Keratinocyte (primary cell): ENCODE data around the gene NOTCH1. TPM values are rescaled to one million over a fixed set of nuclear protein-coding genes. Genes with fewer than 3 reads are reported as not detected.

Experiments
- DNase-seq: peaks from one replicate; pipeline ENCODE4 v3.0.0-alpha.2; 2011; ENCODE audit warnings: low read depth, missing footprints, low spot score
- FAIRE-seq: peaks from 2 replicates; lab custom pipeline; 2011; peaks lifted over from hg19 to GRCh38; lab: Jason Lieb, UNC
- H2AFZ ChIP-seq: 2 replicates; pipeline ENCODE4 v1.6.0; 2012; ENCODE audit warnings: low read length, control low read depth, inconsistent platforms; ENCODE audit not compliant: control insufficient read depth
- H3K27ac ChIP-seq: 2 replicates; pipeline ENCODE4 v1.5.1; 2011; ENCODE audit warnings: low read length; ENCODE audit not compliant: control insufficient read depth, insufficient read depth
- H3K27me3 ChIP-seq: 3 replicates; pipeline ENCODE4 v1.6.0; 2011; ENCODE audit warnings: low read length; ENCODE audit not compliant: control insufficient read depth, insufficient read depth; ENCODE audit errors: extremely low read depth
- H3K36me3 ChIP-seq, 2 experiments: 2 replicates in 1 of 2; 3 replicates in 1 of 2; pipeline ENCODE4 v1.5.1; 2011; ENCODE audit warnings: low read length in 2 of 2, mild to moderate bottlenecking in 1 of 2; ENCODE audit not compliant: control insufficient read depth in 2 of 2, insufficient read depth in 2 of 2; ENCODE audit errors: extremely low read depth in 1 of 2
- H3K4me1 ChIP-seq: 3 replicates; pipeline ENCODE4 v1.5.1; 2011; ENCODE audit warnings: low read length; ENCODE audit not compliant: control insufficient read depth, insufficient read depth; ENCODE audit errors: extremely low read depth
- H3K4me2 ChIP-seq: 3 replicates; pipeline ENCODE4 v1.6.0; 2011; ENCODE audit warnings: low read depth, low read length; ENCODE audit not compliant: control insufficient read depth, insufficient read depth; ENCODE audit errors: extremely low read depth
- H3K4me3 ChIP-seq, 3 experiments: fragments of 200-600 bp in 1 of 3; sonication (generic) in 1 of 3; 2 replicates in 2 of 3; 3 replicates in 1 of 3; pipeline ENCODE4 v1.5.1; 2011 to 2016; ENCODE audit warnings: low read length in 3 of 3, mild to moderate bottlenecking in 3 of 3, control low read depth in 2 of 3, inconsistent platforms in 1 of 3, low read depth in 1 of 3, mixed read lengths in 1 of 3, mixed run types in 1 of 3, moderate library complexity in 1 of 3; ENCODE audit not compliant: control insufficient read depth in 2 of 3, insufficient read depth in 2 of 3; ENCODE audit errors: extremely low read depth in 1 of 3
- H3K79me2 ChIP-seq: 2 replicates; pipeline ENCODE4 v1.6.0; 2012; ENCODE audit warnings: low read length; ENCODE audit not compliant: control insufficient read depth, insufficient read depth
- H3K9ac ChIP-seq: 3 replicates; pipeline ENCODE4 v1.6.0; 2011; ENCODE audit warnings: low read length; ENCODE audit not compliant: control insufficient read depth, insufficient read depth; ENCODE audit errors: extremely low read depth
- H3K9me1 ChIP-seq: 3 replicates; pipeline ENCODE4 v1.6.0; 2011; ENCODE audit warnings: low read length; ENCODE audit not compliant: control insufficient read depth, insufficient read depth; ENCODE audit errors: extremely low read depth
- H3K9me3 ChIP-seq: 2 replicates; pipeline ENCODE4 v1.5.1; 2012; ENCODE audit warnings: low read depth, low read length; ENCODE audit not compliant: control insufficient read depth
- H4K20me1 ChIP-seq: 3 replicates; pipeline ENCODE4 v1.6.0; 2011; ENCODE audit warnings: low read length; ENCODE audit not compliant: control insufficient read depth, insufficient read depth; ENCODE audit errors: extremely low read depth
- CTCF ChIP-seq, 3 experiments: IDR thresholded peaks in 1 of 3; conservative IDR thresholded peaks in 1 of 3; optimal IDR thresholded peaks in 1 of 3; 2 replicates in 2 of 3; 3 replicates in 1 of 3; pipeline versions ENCODE3 to v1.5.1; 2011; ENCODE audit warnings: low read length in 3 of 3, mild to moderate bottlenecking in 3 of 3, moderate library complexity in 2 of 3, control low read depth in 1 of 3, inconsistent platforms in 1 of 3; ENCODE audit not compliant: insufficient read depth in 2 of 3; ENCODE audit errors: extremely low read depth in 1 of 3
- EZH2 ChIP-seq: IDR thresholded peaks from one replicate; pipeline ENCODE4 v1.6.1; 2012; ENCODE audit warnings: inconsistent platforms, mild to moderate bottlenecking, low read length, moderate library complexity
- dilution Hi-C: fragments of 300-500 bp; cut with MboI; formaldehyde crosslinking; loops from one replicate; pipeline ENCODE4 v1.7.0; 2020; ENCODE audit warnings: low sequenced_read_pairs; ENCODE audit not compliant: extremely low pct_ligation_motif_present
- polyA plus RNA-seq, 5 experiments: library from polyadenylated mRNA; depleted of rRNA in 3 of 5; stranded (reverse) in 3 of 5; stranded (forward) in 1 of 5; unstranded in 1 of 5; fragments of >200 nt; gene quantifications; 1 replicate in 1 of 5; 2 replicates in 3 of 5; 3 replicates in 1 of 5; pipeline versions ENCODE4 v1.2.1 to v1.2.3, GENCODE V29; 2011 to 2012; ENCODE audit warnings: missing spikeins in 2 of 5, low read depth in 1 of 5, low replicate concordance in 1 of 5

Gene NOTCH1
- polyA plus RNA-seq, 1 donor (not counting 4 experiments of a cell fraction or from before 2014, with no cell fraction given): 6.1 TPM

- no peak overlapping the region for H3K4me3 ChIP-seq
- H3K79me2 ChIP-seq: no peaks in the 10 kb centered on the region
- no peak overlapping the region for H2AFZ ChIP-seq
- FAIRE-seq: no peak
- H3K27me3 ChIP-seq: no peaks in the 10 kb centered on the region
- peaks cover 12% of the 10 kb centered on the region for H3K4me1 ChIP-seq
- H3K4me2 ChIP-seq: no peak overlapping the region
- no peak overlapping the region for H3K9ac ChIP-seq
- no peaks in the 10 kb centered on the region for H3K36me3 ChIP-seq
- H3K9me3 ChIP-seq: no peaks in the 10 kb centered on the region
- TF ChIP-seq CTCF (optimal IDR thresholded peaks at IDR 0.05 in 1 of 3, IDR thresholded peaks at IDR 0.05 in 1 of 3, conservative IDR thresholded peaks at IDR 0.05 in 1 of 3; ENCODE audit: extremely low read depth in 1 of 3, insufficient read depth in 2 of 3, low read length in 3 of 3) (peak in 2 of 3 experiments; percentile 89 to 99), EZH2 (no peak)
- dilution Hi-C loops: no loop called here
- H4K20me1 ChIP-seq: peaks cover 7% of the 10 kb centered on the region
- H3K9me1 ChIP-seq: no peaks in the 10 kb centered on the region
- no peak for DNase-seq
- H3K27ac ChIP-seq: no peak overlapping the region
These were observed 57.3 kb downstream of the NOTCH1 start for GRCh38 chr9:136488247-136489214.

DNA sequence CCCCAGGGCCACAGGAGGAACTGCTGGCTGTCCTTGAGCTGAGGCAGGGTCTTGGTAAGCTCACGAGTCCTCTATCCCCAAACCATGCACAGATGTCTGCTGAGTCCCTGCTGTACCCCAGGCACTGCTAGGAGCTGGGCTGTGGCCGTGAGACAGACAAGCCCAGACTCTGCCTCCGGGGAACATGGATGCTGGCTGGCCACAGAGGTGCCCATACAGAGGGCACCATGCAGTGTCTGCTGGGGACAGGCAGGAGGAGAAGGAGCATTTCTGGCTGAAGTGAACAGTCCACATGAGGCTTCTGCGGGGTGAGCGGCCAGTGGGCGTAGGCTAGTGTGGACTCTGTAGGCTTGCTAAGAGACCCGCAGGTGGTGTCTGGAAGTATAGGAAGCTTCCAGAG is 58.2 kb downstream of the NOTCH1 start:
- H3K79me2 ChIP-seq: peaks cover under 1% of the 10 kb centered on the region
- no peaks in the 10 kb centered on the region for H3K9me1 ChIP-seq
- no peak for DNase-seq
- no peak overlapping the region for H3K4me3 ChIP-seq
- H3K36me3 ChIP-seq: no peaks in the 10 kb centered on the region
- H3K4me2 ChIP-seq: no peak overlapping the region
- no peak for FAIRE-seq
- peaks cover 3% of the 10 kb centered on the region for H4K20me1 ChIP-seq
- H3K9ac ChIP-seq: no peak overlapping the region
- H3K4me1 ChIP-seq: peaks cover 12% of the 10 kb centered on the region
- H3K27me3 ChIP-seq: no peaks in the 10 kb centered on the region
- dilution Hi-C loops: no loop called here
- no peak for TF ChIP-seq CTCF (optimal IDR thresholded peaks at IDR 0.05 in 1 of 3, IDR thresholded peaks at IDR 0.05 in 1 of 3, conservative IDR thresholded peaks at IDR 0.05 in 1 of 3; ENCODE audit: extremely low read depth in 1 of 3, insufficient read depth in 2 of 3, low read length in 3 of 3)
- TF ChIP-seq EZH2: no peak
- H2AFZ ChIP-seq: no peak overlapping the region
- no peaks in the 10 kb centered on the region for H3K9me3 ChIP-seq
- H3K27ac ChIP-seq: no peak overlapping the region
